HG03469 (cell line): ENCODE results near the gene TMEM219.
"Not testable (repeated sequence)": the region's sequence is repeated elsewhere in the genome, so short reads cannot be mapped to it uniquely, and the experiment has no call there.

Source experiments
- ATAC-seq: cut with Tn5 transposase; IDR thresholded peaks from one replicate; pipeline ENCODE4 v1.9.1; 2021; ENCODE audit warnings: mild to moderate bottlenecking, moderate library complexity, moderate number of reproducible peaks; ENCODE audit not compliant: unreplicated experiment

Gene TMEM219

DNA sequence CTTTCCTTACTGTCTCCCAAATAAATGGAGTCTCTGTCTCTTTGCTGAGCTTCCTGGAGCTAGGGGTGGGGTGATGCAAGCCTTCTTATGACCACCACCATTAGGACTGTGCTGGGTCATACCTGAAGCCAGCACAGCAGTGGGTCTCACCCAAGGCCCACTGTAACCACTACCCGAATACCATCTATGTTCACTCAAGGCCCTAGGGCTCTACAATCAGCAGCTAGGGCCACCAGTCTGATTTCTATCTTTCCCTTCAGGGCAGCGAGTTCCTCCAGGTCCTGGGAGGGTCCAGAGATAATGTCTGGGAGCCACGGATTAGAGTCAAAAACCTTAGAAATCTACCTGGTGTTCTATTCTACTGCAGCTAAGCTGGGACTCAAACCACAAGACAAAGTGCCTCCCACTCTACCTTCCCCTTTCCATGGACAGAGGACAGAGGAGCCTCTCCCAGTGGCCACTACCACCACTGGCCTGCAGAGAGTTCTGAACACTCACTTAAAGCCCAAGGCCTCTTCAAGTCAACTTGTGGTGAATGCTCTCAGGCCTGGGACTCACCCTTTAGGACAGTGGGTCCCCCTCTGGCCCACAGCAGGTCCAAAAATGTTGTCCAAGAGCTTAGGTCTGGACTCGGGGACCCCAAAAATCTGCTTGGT lies 10.9 kb upstream of the TMEM219 start:
- no peak for ATAC-seq

DNA sequence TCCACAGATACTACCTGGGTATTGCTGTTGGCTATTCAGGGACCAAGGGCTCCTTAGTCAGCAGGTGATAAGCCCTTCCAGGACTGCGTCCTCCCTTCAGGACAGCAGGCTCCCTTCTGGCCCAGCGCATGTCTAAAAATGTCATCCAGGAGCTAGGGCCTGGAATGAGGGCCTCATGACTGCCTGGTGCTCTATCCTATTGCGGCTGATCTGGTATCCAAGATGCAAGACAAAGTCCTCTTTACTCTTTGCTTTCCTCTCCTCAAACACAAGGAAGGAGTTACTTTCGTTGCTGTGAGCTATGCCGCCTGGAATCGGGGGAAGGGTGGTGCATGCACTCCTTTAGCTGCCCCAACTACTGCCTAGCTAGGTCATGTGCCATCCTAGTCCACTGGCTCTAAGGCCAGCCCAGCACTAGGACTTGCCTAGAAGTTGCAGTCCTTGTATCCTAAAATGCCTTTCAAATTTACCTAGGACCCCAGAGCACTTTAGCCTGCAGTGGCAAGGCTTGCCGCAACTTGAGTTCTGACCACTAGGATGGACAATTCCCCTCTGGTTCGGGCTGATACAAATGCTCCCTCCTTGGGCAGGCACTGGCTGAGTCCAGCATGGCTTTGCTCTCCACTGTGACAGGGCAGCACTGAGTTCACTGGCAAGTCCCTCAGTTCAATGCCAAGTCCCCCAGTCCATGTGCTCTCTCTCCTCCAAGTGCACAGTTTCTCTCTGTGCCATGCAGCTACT lies 10.1 kb upstream of the TMEM219 start:
- no peak for ATAC-seq

DNA sequence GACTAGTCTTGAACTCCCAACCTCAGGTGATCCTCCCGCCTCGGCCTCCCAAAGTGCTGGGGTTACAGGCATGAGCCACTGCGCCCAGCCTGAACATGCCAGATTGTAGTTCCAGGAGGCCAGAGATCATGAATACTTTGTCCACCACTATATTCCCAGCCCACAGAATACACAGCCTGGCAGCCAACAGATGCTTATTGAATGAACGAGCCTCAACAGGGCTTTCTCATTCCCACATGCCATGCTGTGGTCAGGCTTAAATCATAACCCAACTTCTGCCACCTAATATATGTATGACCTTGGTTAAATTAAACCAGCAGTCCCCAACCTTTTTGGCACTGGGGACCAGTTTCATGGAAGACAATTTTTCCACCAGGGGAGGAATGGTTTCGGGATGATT lies 3.1 kb upstream of the TMEM219 start:
- no peak for ATAC-seq

DNA sequence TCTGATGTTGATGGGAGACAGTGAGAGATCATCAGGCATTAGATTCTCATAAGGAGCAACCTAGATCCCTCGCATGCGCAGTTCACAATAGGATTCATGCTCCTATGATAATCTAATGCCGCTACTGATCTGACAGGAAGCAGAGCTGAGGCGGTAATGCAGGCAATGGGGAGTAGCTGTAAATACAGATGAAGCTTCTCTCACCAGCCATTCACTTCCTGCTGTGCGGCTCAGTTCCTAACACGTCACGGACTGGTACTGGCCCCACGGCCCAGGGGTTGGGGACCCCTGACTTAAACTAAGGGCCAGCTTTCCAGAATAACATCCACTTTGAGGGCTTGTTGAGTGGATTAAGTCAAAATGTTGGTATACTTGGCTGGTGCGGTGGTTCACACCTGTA lies 2.6 kb upstream of the TMEM219 start:
- no peak for ATAC-seq

DNA sequence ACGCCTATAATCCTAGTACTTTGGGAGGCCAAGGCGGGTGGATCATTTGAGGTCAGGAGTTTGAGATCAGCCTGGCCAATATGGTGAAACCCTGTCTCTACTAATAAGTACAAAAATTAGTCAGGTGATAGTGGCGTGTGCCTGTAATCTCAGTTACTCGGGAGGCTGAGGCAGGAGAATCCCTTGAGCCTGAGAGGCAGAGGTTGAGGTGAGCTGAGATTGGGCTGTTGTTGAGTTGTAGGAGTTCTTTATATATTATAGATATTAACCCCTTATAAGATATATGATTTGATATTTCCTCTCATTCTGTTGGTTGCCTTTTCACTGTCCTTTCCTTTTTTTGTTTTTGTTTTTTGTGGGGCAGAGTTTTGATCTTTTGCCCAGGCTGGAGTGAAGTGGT lies 2.1 kb upstream of the TMEM219 start:
- ATAC-seq, result not testable (repeated sequence)

DNA sequence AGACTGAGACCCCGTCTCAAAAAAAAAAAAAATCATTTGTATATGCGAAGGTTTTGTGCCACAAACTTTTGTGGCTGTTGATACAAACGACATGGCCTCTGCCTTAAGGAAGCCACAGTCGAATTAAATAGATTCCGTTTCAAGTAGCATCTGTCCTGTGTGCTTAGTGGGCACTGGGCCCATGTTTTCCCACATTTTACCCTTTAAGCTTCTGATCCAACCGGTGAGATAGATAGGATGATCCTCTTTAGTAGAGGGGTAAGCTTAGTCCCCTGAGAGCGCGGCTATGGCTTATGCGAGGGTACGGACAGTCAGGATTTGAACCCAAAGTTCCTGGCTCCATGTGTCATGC lies 776 bp upstream of the TMEM219 start:
- no peak for ATAC-seq

DNA sequence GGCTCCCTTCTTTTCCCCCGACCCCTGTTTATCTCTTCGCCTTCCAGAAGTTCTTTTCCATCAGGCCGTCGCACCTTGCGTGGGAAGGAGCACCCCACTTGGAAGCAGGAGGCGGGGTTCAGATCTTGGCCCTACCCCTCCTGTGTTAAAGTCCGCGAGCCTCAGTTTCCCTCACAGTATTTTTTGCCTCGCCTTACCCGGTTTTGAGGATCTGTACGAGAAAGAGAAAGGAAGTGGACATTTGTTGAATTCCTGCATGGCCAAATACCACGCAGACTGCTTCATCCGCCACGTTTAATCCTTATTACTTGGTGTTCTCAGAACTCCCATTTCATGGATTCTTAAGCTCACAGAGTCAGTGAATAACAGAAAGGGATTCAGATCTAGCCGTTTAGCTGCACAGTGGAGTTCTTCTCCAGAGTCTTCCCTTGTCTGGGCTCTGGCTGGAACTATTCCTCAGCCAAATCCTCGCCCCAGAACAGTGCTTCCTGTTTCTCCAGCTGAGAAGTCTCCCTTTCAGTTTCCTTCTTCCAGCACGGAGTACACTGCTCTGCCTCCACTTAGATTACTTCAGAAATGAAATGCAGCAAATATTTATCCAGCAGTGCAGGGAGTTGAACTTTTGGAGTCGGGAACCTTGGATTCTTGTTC lies 590 bp downstream of the TMEM219 start:
- ATAC-seq, result no peak

DNA sequence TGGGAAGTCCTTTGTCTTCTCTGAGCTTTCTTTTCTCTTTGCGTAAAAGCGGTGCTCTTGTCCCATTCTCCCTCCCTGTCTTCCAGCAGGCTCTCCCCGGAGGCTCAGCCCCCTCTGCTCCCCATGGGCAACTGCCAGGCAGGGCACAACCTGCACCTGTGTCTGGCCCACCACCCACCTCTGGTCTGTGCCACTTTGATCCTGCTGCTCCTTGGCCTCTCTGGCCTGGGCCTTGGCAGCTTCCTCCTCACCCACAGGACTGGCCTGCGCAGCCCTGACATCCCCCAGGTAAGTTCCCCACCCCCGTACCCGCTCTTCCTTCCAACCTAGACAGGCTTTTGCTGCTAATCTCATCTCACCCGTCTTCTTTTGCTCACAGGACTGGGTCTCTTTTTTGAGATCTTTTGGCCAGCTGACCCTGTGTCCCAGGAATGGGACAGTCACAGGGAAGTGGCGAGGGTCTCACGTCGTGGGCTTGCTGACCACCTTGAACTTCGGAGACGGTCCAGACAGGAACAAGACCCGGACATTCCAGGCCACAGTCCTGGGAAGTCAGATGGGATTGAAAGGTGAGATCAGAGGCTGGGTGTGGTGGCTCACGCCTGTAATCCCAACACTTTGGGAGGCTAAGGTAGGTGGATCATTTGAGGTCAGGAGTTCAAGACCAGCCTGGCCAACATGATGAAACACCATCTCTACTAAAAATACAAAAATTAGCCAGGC lies 1.3 kb downstream of the TMEM219 start:
- no peak for ATAC-seq

DNA sequence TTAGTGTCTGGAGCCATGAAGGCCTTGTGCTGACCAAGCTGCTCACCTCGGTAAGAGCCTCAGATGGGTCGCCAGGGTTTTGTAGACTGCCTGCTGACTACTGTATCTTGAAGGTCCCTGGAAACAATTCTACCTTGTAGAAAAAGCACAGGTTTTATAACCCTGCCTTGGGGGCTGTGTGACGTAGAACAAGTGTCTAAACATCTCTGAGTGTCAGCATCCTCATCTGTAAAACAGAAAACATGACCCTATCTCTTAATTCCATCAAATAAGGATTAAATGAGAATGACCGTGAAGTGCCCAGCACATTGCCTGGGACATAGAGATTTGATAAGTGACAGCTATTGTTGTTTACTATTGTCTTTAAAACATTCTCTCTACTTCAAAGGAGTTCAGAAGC lies 6.3 kb downstream of the TMEM219 start:
- no peak for ATAC-seq

DNA sequence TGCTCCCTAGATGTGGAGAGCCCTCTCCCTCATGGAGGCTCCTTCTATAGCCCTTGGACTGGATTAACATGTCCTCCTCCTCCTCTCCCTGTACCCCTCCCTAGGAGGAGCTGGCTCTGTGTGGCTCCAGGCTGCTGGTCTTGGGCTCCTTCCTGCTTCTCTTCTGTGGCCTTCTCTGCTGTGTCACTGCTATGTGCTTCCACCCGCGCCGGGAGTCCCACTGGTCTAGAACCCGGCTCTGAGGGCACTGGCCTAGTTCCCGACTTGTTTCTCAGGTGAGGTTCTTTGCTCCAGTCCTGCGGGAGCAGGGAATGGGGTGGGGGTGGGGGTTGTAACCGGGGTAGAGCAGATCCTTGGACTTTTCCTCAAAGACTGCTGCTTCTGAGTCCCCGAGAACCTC lies 9.4 kb downstream of the TMEM219 start:
- no peak for ATAC-seq

DNA sequence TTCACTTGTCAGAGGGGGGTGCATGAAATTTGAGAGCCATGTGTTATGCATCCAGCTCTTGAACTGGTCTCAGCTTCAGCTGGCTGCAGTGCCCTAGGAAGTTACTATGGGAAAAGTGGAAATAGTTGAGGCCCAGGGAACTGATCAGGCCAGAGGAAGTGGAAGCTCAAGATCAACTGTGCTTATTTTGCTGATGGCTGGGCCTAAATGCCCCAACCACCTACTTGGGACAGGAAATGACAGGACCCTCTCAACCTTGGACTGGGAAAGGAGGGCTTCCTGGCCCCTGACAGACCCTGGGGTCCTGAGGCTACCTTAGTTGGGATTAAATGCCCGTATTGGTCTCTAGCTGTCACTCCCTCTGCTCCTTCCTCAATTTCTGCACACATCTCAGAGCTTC lies 10.6 kb downstream of the TMEM219 start:
- no peak for ATAC-seq

DNA sequence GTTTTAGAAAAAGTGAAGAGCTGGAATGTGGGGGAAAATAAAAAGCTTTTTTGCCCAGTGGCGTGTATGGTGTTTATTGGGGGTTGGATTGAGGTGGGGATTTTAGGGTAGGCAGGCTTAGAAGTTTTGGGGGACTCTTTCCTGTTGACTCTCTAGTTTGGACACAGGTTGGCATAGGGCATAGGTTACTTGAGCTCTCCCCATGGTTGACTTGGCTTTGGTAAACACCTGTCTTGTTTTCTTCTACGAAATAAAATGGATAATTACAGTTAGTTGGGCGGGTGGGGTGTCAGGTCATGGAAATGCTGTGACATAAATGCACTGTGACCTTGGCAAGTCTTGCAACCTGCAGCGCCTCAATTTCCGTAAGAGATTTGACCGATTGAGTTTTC lies 11.1 kb downstream of the TMEM219 start:
- ATAC-seq, result no peak

DNA sequence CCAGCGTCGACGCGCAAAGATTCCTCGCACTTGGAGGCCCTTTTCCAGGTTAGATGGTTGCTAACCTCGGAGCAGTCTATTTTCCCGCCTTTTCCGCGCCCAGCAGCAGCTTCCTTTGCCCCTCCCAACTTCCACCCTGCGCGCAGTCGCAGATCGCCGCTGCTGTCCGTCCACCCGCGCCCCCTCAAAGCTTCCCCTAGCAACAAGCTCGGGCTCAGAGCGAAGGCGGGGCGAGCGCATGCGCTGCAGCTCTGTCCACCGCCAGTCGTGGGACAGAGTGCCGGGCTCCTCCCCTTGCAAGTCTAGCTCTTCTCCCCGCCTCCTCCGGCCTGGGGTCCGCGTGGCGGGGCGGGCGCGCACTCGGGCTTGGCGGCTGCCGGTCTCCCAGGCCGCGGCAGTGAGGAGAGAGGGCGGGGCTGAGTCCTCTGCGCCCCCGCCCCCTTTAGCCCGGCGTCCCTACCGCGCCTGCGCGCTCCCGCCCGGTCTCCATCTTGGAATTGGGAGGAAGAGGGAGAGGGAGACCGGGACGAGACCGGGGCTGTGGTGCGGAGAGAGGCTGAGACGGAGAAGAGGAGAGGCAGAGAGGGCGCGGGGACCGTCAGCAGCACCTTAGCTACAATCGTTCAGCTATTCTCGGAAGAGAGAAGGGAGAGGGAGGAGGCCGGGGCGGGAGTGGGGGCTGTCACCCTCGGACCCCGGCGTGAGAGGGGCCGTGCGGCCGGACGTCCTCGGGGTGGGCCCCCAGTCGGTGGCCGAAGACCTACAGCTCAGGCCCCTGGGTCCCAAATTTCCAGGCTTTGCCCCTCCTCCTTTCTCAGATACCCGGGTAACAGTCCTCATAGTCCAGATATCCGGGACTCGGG lies 11.7 kb downstream of the TMEM219 start, which contains the start of gene TAOK2:
TAOK2 (plus strand) TSS at position 485 of the 863 bp plus-strand sequence. CDS start 3,905 bp downstream, outside the sequence.
- peak; percentile 67 for ATAC-seq

DNA sequence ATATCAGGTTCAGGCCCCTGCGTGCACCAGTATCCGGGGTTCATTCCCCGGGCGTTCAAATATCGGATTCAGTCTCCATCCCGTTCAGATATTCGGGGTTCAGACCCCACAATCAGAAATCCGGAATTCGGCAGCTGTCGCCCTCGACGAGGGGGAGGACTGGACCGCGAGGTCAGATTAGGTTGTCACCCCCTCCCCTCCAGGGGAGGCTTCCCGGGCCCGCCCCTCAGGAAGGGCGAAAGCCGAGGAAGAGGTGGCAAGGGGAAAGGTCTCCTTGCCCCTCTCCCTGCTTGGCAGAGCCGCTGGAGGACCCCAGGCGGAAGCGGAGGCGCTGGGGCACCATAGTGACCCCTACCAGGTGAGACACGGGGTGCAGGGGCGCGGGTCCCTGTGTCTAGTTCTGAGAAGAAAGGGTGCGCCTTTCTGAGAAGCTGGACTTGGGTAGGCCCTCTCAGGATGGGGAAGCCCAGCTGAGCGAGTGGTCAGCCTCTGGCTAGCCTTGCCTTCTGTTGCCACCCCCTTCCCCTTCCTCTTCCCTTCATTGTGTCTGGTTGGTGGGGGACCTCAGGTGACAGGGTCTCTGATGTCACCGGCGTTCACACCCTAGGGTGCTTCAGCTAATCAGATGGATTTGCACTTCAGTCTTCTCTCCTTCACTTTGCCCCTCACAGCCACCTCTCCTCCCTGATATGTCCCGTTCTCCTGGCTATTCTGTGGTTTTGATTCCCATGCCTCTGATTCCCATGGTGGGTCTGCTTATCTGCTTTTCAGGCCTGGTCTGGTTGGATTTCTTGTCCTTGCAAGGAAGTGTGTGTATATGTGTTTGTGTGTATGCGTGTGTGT lies 12.6 kb downstream of the TMEM219 start:
- ATAC-seq, result no peak

DNA sequence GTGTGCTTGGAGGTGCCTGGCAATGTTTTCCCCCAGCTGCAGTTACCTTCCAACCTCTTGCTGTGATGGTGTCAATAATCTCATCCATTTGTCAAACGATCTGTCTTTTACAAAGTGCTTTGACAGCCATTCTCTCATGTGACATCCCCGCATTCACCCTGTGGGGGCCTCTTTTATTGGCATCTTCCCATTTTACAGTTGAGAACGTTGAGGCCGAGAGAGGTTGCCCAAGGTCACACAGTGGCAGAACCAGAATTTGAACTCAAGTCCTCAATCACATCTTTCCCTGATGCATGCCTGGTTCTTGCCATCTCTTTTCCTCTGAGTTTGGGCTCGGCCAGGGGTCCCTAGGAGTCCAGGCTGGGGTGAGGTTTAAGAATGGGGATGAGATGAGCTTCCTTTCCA lies 13.3 kb downstream of the TMEM219 start:
- no peak for ATAC-seq

DNA sequence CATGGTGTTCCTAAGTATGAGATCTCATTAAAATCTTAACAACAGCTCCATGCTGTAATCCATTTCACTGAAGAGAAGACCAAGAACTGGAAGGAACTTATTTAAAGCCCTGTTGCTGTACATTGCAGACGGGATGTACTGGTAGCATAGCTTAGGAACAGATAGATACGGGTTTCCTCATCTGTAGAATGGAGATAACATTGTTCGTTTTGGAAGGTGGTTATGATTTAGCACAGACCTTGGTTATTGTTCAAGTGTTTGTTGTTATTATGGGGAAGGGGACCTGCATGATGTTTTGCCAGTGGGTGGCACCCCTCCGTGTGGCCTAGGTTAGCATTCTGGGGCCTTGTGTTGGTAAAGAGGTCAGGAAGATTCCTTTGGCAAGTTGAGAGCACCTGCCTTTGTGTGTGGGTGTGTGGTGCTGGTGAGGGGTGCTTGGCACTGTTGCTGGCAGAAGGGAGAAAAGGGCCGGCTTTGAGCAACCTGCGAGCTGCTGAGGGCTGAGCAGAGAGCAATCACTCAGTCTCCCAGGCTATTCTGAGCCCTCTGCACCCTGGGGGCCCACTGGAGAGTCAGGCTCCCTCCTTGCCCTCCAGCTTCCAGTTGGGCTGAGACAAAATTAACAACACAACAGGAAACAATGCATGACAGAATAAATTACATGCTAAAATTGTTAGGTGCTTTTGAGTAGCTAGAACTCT lies 14.1 kb downstream of the TMEM219 start:
- ATAC-seq, result no peak

DNA sequence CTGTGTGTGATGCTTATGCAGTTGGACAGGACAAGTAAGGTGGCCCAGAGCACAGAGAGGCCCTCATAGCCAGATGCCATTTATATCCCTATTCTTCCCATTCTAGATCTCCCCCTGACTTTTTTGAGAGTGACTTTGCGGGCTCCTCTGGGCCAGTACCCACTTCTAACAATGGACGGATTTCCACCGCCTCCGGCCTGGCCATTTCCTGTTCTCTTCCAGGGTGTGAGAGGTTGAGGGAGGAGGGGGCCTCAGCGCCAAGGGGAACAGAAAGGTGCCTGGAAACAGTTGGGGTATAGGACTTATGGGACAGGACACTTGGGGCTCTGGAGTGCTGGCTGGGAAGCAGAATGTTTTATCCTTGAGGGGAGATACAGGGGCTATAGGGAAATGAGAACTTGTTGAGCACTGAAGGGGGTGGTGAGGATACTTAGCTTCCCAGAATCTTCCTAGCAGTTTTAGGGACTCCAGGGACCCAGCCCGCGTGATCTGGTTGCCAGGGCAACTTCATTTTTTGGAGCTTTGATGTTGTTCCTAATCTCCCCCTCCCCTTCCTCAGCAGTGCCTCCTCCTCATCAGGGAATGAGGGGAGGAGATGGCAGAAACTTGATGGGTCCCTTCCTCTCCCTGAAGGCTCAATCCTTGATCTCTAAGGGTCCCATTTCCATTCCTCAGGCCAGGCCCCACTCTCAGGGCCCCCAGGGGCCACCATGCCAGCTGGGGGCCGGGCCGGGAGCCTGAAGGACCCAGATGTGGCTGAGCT lies 15.4 kb downstream of the TMEM219 start:
- no peak for ATAC-seq

DNA sequence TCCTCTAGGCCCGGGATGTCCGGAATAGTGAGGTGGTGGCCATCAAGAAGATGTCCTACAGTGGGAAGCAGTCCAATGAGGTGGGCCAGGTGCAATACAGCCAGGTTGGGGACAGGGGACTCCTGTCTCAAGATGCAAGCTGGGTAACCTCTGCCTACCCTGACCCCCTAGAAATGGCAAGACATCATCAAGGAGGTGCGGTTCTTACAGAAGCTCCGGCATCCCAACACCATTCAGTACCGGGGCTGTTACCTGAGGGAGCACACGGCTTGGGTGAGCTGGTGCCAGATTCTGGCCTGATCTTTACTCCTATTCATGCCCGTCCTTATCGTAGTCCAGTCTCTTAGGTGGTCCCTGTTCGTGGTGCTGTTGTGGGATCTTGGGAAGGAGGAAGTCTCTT lies 16.2 kb downstream of the TMEM219 start:
- no peak for ATAC-seq
